Progenitor cell of endocrine pancreas (in vitro differentiated cells): ENCODE data around the gene CTPS1. TPM values are rescaled to one million over a fixed set of nuclear protein-coding genes. Genes with fewer than 3 reads are reported as not detected.

ENCODE experiments used
- DNase-seq: peaks from one replicate; pipeline ENCODE4 v3.0.0; 2021; ENCODE audit warnings: low spot score; ENCODE audit not compliant: unreplicated experiment
- H3K27ac Mint-ChIP-seq: 2 replicates; pipeline ENCODE4 v1.8.0; 2021; ENCODE audit warnings: mild to moderate bottlenecking, moderate library complexity, mixed read lengths
- H3K27me3 Mint-ChIP-seq: 2 replicates; pipeline ENCODE4 v1.8.0; 2021; ENCODE audit warnings: mixed read lengths
- H3K36me3 Mint-ChIP-seq: 2 replicates; pipeline ENCODE4 v1.8.0; 2022; ENCODE audit warnings: mixed read lengths; ENCODE audit not compliant: insufficient read depth
- H3K4me1 Mint-ChIP-seq: 2 replicates; pipeline ENCODE4 v1.8.0; 2021; ENCODE audit warnings: low read depth, mixed read lengths
- H3K4me3 Mint-ChIP-seq: 2 replicates; pipeline ENCODE4 v1.8.0; 2021; ENCODE audit warnings: low read depth, mild to moderate bottlenecking, moderate library complexity, mixed read lengths
- H3K9me3 Mint-ChIP-seq: 2 replicates; pipeline ENCODE4 v1.8.0; 2021; ENCODE audit warnings: low read depth, mixed read lengths
- total RNA-seq: library from RNA; stranded (reverse); gene quantifications from 2 replicates; pipeline ENCODE4 v1.2.1, GENCODE V29; 2021
- TF ChIP-seq, protein P1 (sequence below): fragments of 200-600 bp; sonication (generic); IDR thresholded peaks from one replicate; pipeline ENCODE4 v1.5.0; 2021; ENCODE audit warnings: antibody characterized with exemption, mild to moderate bottlenecking; ENCODE audit not compliant: unreplicated experiment

Gene CTPS1
- total RNA-seq, 1 donor from 2014 or later, result 37.6 TPM

DNA sequence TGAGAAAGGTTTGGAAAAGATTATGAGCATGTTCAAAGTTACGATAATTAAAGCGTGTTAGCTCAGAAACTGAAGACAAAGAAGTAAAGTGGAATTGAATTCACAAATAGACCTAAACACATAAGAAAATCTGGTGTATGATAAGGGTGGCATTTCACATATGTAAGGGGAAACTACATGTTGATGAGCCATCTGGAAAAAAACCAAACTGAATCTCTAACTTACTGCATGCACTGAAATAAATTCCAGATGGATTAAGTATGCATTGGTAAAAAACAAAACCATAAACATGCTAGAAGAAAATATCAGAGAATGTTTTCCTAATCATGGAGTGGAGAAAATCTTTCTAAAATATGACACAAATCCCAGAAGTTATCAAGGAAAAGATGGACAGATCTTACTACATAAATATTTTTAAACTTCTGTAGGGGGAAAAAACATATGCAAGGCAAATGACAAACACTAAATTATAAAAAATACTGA, 34.0 kb upstream of the CTPS1 start:
- Mint-ChIP-seq H3K4me3 (no peak overlapping the region), H3K36me3 (no peaks in the 10 kb centered on the region), H3K27me3 (no peaks in the 10 kb centered on the region), H3K4me1 (peaks cover 7% of the 10 kb centered on the region), H3K27ac (no peak overlapping the region), H3K9me3 (peaks cover 3% of the 10 kb centered on the region)
- TF ChIP-seq, protein P1, sequence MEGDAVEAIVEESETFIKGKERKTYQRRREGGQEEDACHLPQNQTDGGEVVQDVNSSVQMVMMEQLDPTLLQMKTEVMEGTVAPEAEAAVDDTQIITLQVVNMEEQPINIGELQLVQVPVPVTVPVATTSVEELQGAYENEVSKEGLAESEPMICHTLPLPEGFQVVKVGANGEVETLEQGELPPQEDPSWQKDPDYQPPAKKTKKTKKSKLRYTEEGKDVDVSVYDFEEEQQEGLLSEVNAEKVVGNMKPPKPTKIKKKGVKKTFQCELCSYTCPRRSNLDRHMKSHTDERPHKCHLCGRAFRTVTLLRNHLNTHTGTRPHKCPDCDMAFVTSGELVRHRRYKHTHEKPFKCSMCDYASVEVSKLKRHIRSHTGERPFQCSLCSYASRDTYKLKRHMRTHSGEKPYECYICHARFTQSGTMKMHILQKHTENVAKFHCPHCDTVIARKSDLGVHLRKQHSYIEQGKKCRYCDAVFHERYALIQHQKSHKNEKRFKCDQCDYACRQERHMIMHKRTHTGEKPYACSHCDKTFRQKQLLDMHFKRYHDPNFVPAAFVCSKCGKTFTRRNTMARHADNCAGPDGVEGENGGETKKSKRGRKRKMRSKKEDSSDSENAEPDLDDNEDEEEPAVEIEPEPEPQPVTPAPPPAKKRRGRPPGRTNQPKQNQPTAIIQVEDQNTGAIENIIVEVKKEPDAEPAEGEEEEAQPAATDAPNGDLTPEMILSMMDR, result no peak
- no peak for DNase-seq

DNA sequence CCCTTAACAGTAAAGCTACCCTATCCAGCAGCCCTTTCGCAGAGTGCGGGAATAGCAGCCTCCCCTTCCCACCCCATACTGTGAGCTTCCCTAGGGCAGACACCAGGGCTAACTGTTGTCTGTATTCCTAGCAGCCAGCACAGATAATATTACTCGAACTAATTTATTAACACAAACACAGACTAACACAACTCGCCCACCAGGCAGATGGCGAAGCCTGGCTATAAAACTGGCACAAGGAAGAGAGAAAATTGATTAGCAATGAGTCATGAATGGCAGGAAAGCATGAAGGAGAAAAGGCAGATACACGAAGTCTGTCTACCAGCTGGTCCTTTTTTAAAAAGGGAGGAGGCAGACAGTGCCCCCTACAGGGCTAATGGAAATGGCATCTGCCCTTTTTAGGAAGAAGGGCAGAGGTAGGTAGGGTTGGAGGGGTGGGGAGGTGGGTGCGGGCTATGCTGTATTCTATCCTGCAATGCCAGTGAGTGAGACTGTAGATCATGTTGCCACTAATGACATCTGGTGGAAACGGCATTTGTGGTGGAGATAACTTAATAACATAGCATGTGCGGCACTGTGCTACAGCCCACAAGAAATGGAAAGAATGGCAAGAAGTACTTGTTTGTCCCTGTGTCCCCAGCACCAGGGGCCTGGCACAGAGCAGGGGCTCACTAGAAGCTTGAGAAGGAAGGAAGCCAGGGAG, 30.6 kb upstream of the CTPS1 start:
- peak overlapping the region; percentile 65 for H3K27ac Mint-ChIP-seq
- DNase-seq, result peak; percentile 32

DNA sequence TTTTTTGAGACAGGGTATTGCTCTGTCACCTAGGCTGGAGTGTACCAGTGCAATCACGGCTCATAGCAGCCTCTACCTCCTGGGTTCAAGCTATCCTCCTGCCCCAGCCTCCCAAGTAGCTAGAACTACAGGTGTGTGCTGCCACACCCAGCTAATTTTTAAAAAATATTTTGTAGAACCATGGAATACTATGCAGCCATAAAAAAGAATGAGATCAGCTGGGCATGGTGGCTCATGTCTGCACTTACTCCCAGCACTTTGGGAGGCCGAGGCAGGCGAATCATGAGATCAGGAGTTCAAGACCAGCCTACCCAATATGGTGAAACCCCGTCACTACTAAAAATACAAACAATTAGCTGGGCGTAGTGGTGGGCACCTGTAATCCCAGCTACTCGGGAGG, 29.9 kb upstream of the CTPS1 start:
- Mint-ChIP-seq H3K4me3 (no peak overlapping the region), H3K27ac (no peak overlapping the region), H3K36me3 (no peaks in the 10 kb centered on the region), H3K9me3 (peaks cover 3% of the 10 kb centered on the region), H3K4me1 (peaks cover 10% of the 10 kb centered on the region), H3K27me3 (peaks cover 6% of the 10 kb centered on the region)
- no peak for DNase-seq
- TF ChIP-seq, protein P1, result no peak

More for the DNA sequence above, 30.6 kb upstream of the CTPS1 start:
- TF ChIP-seq, protein P1, result peak; percentile 70
- H3K9me3 Mint-ChIP-seq, result peaks cover 3% of the 10 kb centered on the region
- no peaks in the 10 kb centered on the region for H3K36me3 Mint-ChIP-seq
- H3K4me3 Mint-ChIP-seq, result no peak overlapping the region
- peaks cover 3% of the 10 kb centered on the region for H3K27me3 Mint-ChIP-seq
- H3K4me1 Mint-ChIP-seq, result peaks cover 7% of the 10 kb centered on the region

DNA sequence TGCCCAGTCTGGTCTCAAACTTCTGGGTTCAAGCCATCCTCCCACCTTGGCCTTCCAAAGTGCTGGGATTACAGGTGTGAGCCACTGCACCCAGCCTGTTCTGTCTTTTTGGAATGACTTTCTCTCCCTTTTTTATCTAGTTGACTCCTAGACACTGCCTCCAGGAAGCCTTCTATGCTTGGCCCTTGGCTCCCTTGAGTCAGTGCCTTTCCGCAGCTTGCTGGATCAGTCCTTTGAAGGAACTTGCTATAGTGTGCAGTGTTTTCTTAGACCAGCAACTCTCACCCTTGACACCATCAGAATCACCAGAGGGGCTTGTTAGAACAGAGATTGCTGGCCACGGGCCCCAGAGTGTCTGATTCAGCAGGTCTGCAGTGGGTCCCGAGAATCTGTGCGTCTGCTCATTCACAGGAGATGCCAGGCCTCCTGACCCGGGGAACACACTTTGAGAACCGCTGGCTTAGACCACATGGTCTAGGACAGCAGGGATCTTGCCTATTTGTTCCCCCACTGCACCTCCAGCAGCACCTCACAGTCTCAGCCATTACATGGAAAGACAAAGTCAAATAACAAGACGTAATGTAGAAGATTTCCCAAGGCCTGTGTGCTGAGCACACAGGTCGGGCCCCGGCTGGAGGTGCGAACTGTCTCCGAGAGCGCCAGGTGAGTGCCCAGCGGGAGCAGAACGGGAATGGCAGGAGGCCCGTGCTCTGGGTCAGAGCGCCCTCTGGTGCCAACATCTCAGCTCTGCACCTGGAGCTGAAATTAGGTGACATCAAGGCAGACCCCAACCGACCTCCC, 27.4 kb upstream of the CTPS1 start:
- Mint-ChIP-seq H3K27ac (no peak overlapping the region), H3K36me3 (no peaks in the 10 kb centered on the region), H3K27me3 (peaks cover 11% of the 10 kb centered on the region), H3K9me3 (no peaks in the 10 kb centered on the region), H3K4me3 (no peak overlapping the region), H3K4me1 (peaks cover 6% of the 10 kb centered on the region)
- peak; percentile 75 for DNase-seq
- TF ChIP-seq, protein P1, result peak; percentile 98

DNA sequence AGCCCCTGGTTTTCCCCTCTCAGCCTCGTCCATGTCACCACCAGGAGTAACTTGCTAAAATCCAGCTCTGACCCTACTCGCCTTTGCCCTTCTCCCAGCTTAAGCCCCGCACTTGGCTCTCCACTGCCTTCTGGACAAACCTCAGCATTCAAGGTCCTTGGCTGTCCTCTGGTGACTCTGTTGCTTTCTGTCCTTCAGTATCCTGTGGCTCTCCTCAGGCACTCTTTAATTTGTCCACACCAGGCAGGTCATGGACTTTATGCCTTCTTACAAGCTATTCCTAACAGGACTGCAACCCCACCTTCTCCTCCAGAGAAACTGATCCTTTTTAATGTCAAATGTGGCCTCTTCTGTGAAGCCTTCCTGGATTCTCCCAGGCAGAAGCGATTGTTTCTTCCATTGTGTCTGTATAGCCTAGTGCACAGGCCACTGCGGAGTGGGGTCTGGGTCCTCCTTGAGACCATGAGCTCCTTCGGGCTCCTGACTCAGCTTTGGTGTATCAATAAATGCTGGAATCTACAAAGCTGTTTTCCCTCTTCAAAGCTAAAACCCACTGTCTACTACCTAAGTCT, 26.7 kb upstream of the CTPS1 start:
- peaks cover 11% of the 10 kb centered on the region for H3K27me3 Mint-ChIP-seq
- H3K9me3 Mint-ChIP-seq, result no peaks in the 10 kb centered on the region
- TF ChIP-seq, protein P1, result no peak
- H3K4me1 Mint-ChIP-seq, result peaks cover 6% of the 10 kb centered on the region
- H3K4me3 Mint-ChIP-seq, result no peak overlapping the region
- no peaks in the 10 kb centered on the region for H3K36me3 Mint-ChIP-seq
- DNase-seq, result no peak
- H3K27ac Mint-ChIP-seq, result no peak overlapping the region
